Fibroblast of pulmonary artery (primary cell): ENCODE measurements around the gene RBM23.

Source experiments
- DNase-seq: peaks from one replicate; pipeline ENCODE4 v3.0.0-alpha.2; 2010; ENCODE audit warnings: low read depth
- H3K4me3 ChIP-seq: replicated peaks from 2 replicates; pipeline ENCODE4 v1.5.1; 2011; ENCODE audit warnings: low read depth, mild to moderate bottlenecking, control low read depth, low read length, moderate library complexity
- TF ChIP-seq, protein P1 (sequence below): IDR thresholded peaks from 2 replicates; pipeline ENCODE4 v1.5.1; 2011; ENCODE audit warnings: mild to moderate bottlenecking, control low read depth, low read length, inconsistent platforms; ENCODE audit errors: missing control alignments

RBM23 gene

DNA sequence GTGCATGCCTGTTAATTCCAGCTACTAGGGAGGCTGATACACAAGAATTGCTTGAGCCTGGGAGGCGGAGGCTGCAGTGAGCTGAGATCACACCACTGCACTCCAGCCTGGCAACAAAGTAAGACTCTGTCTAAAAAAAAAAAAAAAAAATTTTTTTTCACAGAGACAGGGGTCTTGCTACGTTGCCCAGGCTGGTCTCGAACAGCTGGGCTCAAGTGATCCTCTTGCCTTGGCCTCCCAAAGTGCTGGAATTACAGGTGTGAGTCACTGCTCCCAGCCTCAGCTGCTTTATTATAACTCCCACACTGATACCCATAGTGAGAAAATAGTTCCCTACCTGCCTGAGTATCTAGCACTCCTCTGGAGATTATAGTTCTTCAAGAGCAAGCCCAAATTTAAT is 26.7 kb upstream of the RBM23 start:
- H3K4me3 ChIP-seq, result no peak overlapping the region
- no peak for DNase-seq
- TF ChIP-seq, protein P1, sequence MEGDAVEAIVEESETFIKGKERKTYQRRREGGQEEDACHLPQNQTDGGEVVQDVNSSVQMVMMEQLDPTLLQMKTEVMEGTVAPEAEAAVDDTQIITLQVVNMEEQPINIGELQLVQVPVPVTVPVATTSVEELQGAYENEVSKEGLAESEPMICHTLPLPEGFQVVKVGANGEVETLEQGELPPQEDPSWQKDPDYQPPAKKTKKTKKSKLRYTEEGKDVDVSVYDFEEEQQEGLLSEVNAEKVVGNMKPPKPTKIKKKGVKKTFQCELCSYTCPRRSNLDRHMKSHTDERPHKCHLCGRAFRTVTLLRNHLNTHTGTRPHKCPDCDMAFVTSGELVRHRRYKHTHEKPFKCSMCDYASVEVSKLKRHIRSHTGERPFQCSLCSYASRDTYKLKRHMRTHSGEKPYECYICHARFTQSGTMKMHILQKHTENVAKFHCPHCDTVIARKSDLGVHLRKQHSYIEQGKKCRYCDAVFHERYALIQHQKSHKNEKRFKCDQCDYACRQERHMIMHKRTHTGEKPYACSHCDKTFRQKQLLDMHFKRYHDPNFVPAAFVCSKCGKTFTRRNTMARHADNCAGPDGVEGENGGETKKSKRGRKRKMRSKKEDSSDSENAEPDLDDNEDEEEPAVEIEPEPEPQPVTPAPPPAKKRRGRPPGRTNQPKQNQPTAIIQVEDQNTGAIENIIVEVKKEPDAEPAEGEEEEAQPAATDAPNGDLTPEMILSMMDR, result no peak

DNA sequence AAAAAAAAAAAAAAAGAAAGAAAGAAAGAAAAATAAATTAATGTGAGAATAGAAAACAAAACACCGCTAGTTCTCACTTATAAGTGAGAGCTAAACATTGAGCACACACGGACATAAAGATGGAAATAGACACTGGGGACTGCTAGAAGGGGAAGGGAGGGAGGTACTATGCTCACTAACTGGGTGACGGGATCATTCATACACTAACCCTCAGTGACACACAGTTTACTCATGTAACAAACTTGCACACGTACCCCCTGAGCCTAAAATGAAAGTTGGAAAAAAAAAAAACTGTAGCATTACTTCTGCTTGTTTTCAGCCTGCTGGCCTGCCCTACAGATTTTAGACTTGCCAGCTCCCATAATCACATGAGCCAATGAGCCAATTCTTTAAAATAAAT is 20.7 kb upstream of the RBM23 start:
- DNase-seq, result no peak
- H3K4me3 ChIP-seq, result no peak overlapping the region
- TF ChIP-seq, protein P1, result no peak

DNA sequence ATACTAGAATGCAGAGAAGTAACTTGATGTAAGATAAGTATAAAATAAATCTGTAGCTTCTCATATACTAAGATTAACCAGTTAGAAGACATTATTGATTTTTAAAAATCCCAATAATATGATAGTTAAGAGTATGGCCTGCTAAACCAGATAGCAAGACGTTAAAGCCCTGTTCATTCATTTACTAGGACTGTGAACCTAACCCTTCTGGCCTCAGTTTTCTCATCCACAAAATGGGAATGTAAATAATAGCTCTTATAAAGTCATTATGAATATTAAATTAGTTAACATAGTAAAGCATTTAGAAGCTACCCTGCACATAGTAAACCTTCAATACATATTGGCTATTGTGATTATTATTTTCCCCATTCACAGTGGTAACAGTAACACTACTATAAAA is 16.2 kb upstream of the RBM23 start:
- DNase-seq, result no peak
- no peak overlapping the region for H3K4me3 ChIP-seq
- TF ChIP-seq, protein P1, result no peak

DNA sequence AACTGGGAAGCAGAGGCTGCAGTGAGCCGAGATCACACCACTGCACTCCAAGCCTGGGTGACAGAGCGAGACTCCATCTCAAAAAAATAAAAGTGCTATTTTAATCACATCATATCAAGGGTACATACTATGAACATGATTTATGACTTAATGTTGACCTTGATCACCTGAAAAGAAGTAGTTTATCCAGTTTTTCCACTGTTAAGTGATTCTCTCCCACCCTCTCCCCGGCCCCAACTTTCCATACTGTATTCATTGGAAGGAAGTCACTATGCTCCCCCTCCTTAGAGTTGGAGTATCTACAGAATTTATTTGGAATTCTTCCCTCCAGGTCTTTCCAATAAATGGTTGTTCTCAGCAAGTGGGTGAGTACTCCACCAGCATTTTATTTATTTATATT is 13.2 kb upstream of the RBM23 start:
- no peak for DNase-seq
- no peak overlapping the region for H3K4me3 ChIP-seq
- TF ChIP-seq, protein P1, result no peak

DNA sequence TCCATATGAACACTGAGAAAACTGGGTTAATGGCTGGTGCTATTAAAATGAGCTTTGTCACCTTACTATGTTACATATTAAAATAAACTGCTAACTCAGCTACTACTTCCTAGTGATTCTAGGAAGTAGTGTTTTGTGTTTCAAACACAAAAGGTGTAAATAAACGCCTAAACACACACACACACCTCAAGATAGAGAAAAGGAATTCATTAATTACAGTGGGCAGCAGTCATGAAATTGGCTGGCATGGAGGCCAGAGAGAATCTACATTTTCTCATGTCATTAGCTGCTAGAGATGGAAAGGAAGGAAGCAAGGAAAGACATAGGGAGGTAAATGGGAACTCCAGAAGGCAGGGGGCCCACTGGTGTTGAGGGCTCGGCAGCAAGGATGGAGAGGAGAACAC is 11.0 kb upstream of the RBM23 start:
- peak overlapping the region; percentile 49 for H3K4me3 ChIP-seq
- DNase-seq, result no peak
- TF ChIP-seq, protein P1, result no peak

DNA sequence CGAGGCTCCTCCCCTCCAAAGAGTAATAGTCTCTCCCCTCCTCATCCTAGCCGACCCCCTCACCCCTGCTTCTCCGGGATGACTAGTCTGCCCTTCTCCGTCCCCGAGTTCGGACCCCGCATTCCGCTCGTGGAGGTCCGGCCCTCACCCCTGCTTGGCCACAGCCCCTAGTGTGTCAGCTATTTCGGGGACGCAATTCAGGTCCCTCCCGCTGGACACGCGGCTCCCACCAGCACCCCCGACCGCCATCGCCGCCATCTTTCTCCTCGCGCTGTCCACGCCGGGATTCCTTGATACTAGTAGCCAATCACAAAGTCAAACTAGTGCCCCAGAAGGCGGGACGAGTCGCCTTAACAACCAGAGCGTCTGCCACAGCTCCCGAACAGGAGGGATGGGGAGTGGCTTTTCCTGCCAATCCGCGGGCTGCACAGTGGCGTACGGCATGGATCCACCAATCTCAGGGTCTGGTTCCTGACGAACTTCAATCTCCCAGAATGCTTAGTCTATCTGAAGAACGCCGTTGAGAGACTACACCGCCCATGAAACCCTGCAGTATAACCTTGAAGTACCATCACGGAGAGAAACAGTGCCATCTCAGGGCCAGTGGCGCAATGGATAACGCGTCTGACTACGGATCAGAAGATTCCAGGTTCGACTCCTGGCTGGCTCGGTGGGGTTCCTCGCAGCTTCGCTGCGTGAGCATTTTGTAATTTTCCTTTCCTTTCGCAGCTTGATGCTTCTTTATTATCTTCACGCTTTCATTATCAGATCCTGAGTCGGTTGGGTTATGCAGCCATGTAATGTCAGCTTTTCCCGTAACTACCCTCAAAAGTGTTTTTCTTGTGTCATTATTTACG is 10.4 kb upstream of the RBM23 start, which contains the start of gene PRMT5:
TSS of gene PRMT5 (minus strand) at position 273 of the 857 bp plus-strand sequence. CDS start at position 258, 15 bp downstream.
- peak; percentile 100 for DNase-seq
- H3K4me3 ChIP-seq, result peak within 1 kb of the TSS; percentile 99
- TF ChIP-seq, protein P1, result no peak
